SU-DHL-6 (cell line): ENCODE data around the gene DCK.

ENCODE experiments used
- H2AFZ ChIP-seq: fragments of 200-600 bp; sonication (generic); 2 replicates; pipeline ENCODE4 v1.6.1; 2014; ENCODE audit warnings: low read depth, mild to moderate bottlenecking, moderate library complexity, mixed read lengths, antibody characterized with exemption, low read length; ENCODE audit not compliant: severe bottlenecking
- H3F3A ChIP-seq: fragments of 200-600 bp; shearing (Covaris generic); 2 replicates; pipeline ENCODE4 v1.6.0; 2016; ENCODE audit warnings: antibody characterized with exemption, mild to moderate bottlenecking; ENCODE audit not compliant: insufficient read depth
- H3K27ac ChIP-seq: fragments of 200-600 bp; sonication (generic); 2 replicates; pipeline ENCODE4 v1.5.1; 2016; ENCODE audit warnings: low read depth, mild to moderate bottlenecking, low read length, moderate library complexity, mixed read lengths
- H3K27me3 ChIP-seq: fragments of 200-600 bp; sonication (generic), shearing (Covaris generic); 2 replicates; pipeline ENCODE4 v1.6.0; 2014; ENCODE audit warnings: mild to moderate bottlenecking, low read length
- H3K36me3 ChIP-seq: fragments of 200-600 bp; sonication (generic); 2 replicates; pipeline ENCODE4 v1.6.1; 2014; ENCODE audit warnings: mild to moderate bottlenecking, low read length, mixed read lengths
- H3K4me2 ChIP-seq: fragments of 300-600, 200-600 bp; shearing (Covaris generic), sonication (generic); 2 replicates; pipeline ENCODE4 v1.6.0; 2014; ENCODE audit warnings: low read length, low read depth, mild to moderate bottlenecking; ENCODE audit not compliant: poor library complexity, severe bottlenecking
- H3K4me3 ChIP-seq: fragments of 200-600 bp; sonication (generic); 2 replicates; pipeline ENCODE4 v1.5.1; 2014; ENCODE audit warnings: antibody characterized with exemption, low read length, mild to moderate bottlenecking, mixed read lengths; ENCODE audit not compliant: insufficient read depth, poor library complexity, severe bottlenecking
- H3K79me2 ChIP-seq: fragments of 200-600 bp; sonication (generic); 2 replicates; pipeline ENCODE4 v1.6.1; 2014; ENCODE audit warnings: mild to moderate bottlenecking, low read length, moderate library complexity; ENCODE audit not compliant: insufficient read depth
- H3K9ac ChIP-seq: fragments of 200-600 bp; sonication (generic); 2 replicates; pipeline ENCODE4 v1.7.0; 2014; ENCODE audit warnings: mild to moderate bottlenecking, low read length
- H3K9me2 ChIP-seq: fragments of 200-600 bp; sonication (generic); replicated peaks from 2 replicates; pipeline ENCODE4 v1.6.1; 2014; ENCODE audit warnings: low read length; ENCODE audit not compliant: insufficient read depth
- H3K9me3 ChIP-seq: fragments of 200-600 bp; sonication (generic); 2 replicates; pipeline ENCODE4 v1.6.1; 2014; ENCODE audit warnings: low read length, mixed read lengths; ENCODE audit not compliant: insufficient read depth
- H4K20me1 ChIP-seq: fragments of 200-600 bp; sonication (generic); 2 replicates; pipeline ENCODE4 v1.6.1; 2014; ENCODE audit warnings: low read depth, mild to moderate bottlenecking, antibody characterized with exemption, low read length, moderate library complexity, mixed read lengths
- EZH2phosphoT487 ChIP-seq: fragments of 200-600 bp; sonication (generic), shearing (Covaris generic); conservative IDR thresholded peaks from 2 replicates; pipeline ENCODE4 v1.6.1; 2018; ENCODE audit warnings: mild to moderate bottlenecking, antibody characterized with exemption, low read length, moderate library complexity, mixed read lengths
- TF ChIP-seq, protein P1 (sequence below): fragments of 200-600 bp; sonication (generic); IDR thresholded peaks from one replicate; pipeline ENCODE4 v1.5.1; 2017; ENCODE audit warnings: antibody characterized with exemption, mild to moderate bottlenecking, low read length, moderate library complexity; ENCODE audit not compliant: insufficient read depth, poor library complexity, severe bottlenecking

DCK gene

DNA sequence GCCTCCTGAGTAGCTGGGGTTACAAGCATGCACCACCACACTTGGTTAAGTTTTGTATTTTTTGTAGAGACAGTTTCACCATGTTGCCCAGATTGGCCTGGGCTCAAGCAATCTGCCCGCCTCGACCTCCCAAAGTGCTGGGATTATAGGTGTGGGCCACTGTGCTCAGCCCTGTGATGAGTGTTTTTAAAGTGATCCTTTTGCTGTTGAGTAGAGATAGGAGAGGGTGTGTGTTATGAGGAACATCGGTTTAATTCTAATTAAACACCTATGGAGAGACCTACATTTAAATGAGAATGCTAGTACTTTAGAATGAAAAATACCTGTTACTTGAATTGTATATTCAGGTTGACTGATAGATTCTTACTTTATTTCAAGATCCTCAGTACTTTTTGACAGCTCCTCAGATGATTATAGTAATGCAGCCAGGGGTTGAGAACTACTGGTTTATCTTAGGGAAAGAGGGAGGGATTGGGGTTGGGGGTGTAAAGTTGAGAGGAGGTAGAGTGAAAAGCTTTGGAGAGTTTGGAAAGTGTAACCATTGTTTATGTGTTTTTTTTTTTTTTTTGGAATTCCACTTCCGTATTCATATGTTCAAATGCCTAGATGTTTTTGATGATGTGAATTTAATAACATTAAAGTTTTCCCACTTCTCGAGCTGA, 36.8 kb upstream of the DCK start:
- Histone ChIP-seq H3K79me2 (no peaks in the 10 kb centered on the region), H4K20me1 (no peaks in the 10 kb centered on the region)

GRCh38 chr4:70958681-70959080, 34.8 kb upstream of the DCK start:
- H3K27me3 ChIP-seq, result no peaks in the 10 kb centered on the region
- no peaks in the 10 kb centered on the region for H3F3A ChIP-seq
- H3K9me2 ChIP-seq, result no peaks in the 10 kb centered on the region
- no peak overlapping the region for H3K27ac ChIP-seq
- no peaks in the 10 kb centered on the region for H3K36me3 ChIP-seq
- no peaks in the 10 kb centered on the region for H4K20me1 ChIP-seq
- H3K4me3 ChIP-seq, result no peak overlapping the region
- no peak for TF ChIP-seq EZH2phosphoT487
- TF ChIP-seq, protein P1, sequence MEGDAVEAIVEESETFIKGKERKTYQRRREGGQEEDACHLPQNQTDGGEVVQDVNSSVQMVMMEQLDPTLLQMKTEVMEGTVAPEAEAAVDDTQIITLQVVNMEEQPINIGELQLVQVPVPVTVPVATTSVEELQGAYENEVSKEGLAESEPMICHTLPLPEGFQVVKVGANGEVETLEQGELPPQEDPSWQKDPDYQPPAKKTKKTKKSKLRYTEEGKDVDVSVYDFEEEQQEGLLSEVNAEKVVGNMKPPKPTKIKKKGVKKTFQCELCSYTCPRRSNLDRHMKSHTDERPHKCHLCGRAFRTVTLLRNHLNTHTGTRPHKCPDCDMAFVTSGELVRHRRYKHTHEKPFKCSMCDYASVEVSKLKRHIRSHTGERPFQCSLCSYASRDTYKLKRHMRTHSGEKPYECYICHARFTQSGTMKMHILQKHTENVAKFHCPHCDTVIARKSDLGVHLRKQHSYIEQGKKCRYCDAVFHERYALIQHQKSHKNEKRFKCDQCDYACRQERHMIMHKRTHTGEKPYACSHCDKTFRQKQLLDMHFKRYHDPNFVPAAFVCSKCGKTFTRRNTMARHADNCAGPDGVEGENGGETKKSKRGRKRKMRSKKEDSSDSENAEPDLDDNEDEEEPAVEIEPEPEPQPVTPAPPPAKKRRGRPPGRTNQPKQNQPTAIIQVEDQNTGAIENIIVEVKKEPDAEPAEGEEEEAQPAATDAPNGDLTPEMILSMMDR, result no peak
- no peak overlapping the region for H3K4me2 ChIP-seq
- H3K9me3 ChIP-seq, result no peaks in the 10 kb centered on the region
- H3K79me2 ChIP-seq, result no peaks in the 10 kb centered on the region
- H3K9ac ChIP-seq, result no peak overlapping the region
- no peak overlapping the region for H2AFZ ChIP-seq

More for the DNA sequence above, 36.8 kb upstream of the DCK start:
- no peaks in the 10 kb centered on the region for H3K9me2 ChIP-seq
- H3K9me3 ChIP-seq, result no peaks in the 10 kb centered on the region
- TF ChIP-seq, protein P1, result no peak
- TF ChIP-seq EZH2phosphoT487, result no peak
- no peak overlapping the region for H3K9ac ChIP-seq
- no peaks in the 10 kb centered on the region for H3K27me3 ChIP-seq
- no peak overlapping the region for H3K27ac ChIP-seq
- no peak overlapping the region for H3K4me2 ChIP-seq
- no peaks in the 10 kb centered on the region for H3K36me3 ChIP-seq
- H2AFZ ChIP-seq, result no peak overlapping the region
- no peaks in the 10 kb centered on the region for H3F3A ChIP-seq
- H3K4me3 ChIP-seq, result no peak overlapping the region

DNA sequence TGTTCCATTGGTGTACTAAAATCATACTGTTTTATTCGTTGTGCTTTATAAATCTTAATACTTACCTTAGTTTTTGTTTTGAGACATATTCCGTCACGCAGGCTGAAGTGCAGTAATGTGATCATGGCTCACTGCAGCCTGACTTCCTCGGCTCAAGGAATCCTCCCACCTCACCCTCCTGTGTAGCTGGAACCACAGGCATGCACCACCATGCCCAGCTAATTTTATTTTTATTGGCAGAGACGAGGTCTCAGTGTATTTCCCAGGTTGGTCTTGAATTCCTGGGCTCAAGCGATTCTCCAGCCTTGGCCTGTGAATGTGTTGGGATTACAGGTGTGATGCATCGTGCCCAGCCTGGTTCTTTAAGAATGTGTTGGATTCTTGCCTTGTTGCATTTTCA, 24.4 kb upstream of the DCK start:
- no peak overlapping the region for H3K4me3 ChIP-seq
- TF ChIP-seq, protein P1, result no peak
- TF ChIP-seq EZH2phosphoT487, result no peak
- no peak overlapping the region for H3K4me2 ChIP-seq
- H3K79me2 ChIP-seq, result no peaks in the 10 kb centered on the region
- H2AFZ ChIP-seq, result no peak overlapping the region
- H4K20me1 ChIP-seq, result no peaks in the 10 kb centered on the region
- no peaks in the 10 kb centered on the region for H3K9me2 ChIP-seq
- H3K9ac ChIP-seq, result no peak overlapping the region
- H3K27ac ChIP-seq, result no peak overlapping the region
- no peaks in the 10 kb centered on the region for H3K36me3 ChIP-seq
- H3F3A ChIP-seq, result no peaks in the 10 kb centered on the region
- H3K9me3 ChIP-seq, result no peaks in the 10 kb centered on the region
- H3K27me3 ChIP-seq, result no peaks in the 10 kb centered on the region
